HFFc6 (cell line): Measurements from ENCODE around the gene MTO1. TPM values are rescaled to one million over a fixed set of nuclear protein-coding genes. Genes with fewer than 3 reads are reported as not detected.

Experiments
- DNase-seq: peaks from one replicate; pipeline ENCODE4 v3.0.0-alpha.2; 2018
- H3K27ac Mint-ChIP-seq: 2 replicates; pipeline ENCODE4 v1.8.0; 2020; ENCODE audit warnings: mild to moderate bottlenecking, mixed read lengths
- H3K27me3 Mint-ChIP-seq: 2 replicates; pipeline ENCODE4 v1.8.0; 2021; ENCODE audit warnings: mild to moderate bottlenecking, moderate library complexity, mixed read lengths; ENCODE audit not compliant: insufficient read depth
- H3K36me3 Mint-ChIP-seq: 2 replicates; pipeline ENCODE4 v1.8.0; 2021; ENCODE audit warnings: low read depth, mixed read lengths
- H3K4me1 Mint-ChIP-seq: 2 replicates; pipeline ENCODE4 v1.8.0; 2020; ENCODE audit warnings: low read depth, mixed read lengths
- H3K4me3 Mint-ChIP-seq: 2 replicates; pipeline ENCODE4 v1.8.0; 2020; ENCODE audit warnings: mild to moderate bottlenecking, moderate library complexity, mixed read lengths
- H3K9me3 Mint-ChIP-seq: 2 replicates; pipeline ENCODE4 v1.8.0; 2020; ENCODE audit warnings: mild to moderate bottlenecking, mixed read lengths
- total RNA-seq, 6 experiments: library from RNA; stranded (reverse); fragmentation: NEBNext Ultra II Directional; extraction: Animal tissue kit (Norgen Biotek cat#: 25700); gene quantifications; 2 replicates in 1 of 6; 3 replicates in 5 of 6; pipeline ENCODE4 v1.2.3, GENCODE V29; 2021
- TF ChIP-seq, protein P1 (sequence below): fragments of 200-600 bp; sonication (generic); IDR thresholded peaks from 2 replicates; pipeline ENCODE4 v1.5.0; 2021; ENCODE audit warnings: antibody characterized with exemption, mild to moderate bottlenecking

Gene MTO1
- total RNA-seq, 6 experiments from 2014 or later, result 18.5 to 28.2 (median 21.5) TPM

DNA sequence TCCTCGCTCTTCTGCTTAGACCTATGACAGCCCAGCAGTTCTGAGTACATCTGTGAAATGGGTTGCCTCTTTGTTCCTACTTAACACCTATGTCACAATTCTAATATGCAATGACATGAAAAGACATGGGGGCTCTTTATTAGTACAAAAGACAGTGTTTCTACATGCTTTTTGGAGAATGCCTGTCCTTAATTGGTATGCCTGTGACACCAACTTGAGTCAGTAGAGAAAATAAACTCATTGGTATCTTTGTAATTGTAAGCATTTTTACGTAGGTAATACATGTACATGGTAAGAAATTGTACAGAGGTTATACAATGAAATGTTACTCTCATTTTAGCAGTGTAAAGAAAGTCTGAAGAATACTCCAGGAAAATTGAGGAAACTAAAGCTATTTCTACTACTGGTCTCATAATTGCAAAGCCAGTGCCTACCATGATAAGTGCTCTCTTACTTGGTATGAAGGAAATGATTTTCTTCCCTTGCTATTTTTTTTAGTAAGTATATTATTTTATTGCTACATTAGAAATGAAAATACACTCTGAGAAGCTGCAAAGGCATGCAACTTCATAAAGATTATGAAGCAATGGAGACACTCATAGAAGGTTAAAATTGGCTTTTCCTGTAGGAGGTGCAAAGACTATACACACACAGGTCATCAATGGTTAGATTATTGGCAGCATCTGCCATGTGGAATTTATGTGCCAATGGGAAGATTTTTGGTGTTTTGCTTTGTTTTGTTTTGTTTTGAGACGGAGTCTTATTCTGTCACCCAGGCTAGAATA lies 64.2 kb downstream of the MTO1 start:
- Mint-ChIP-seq H3K4me3 (peak overlapping the region; percentile 38; the same call in 1 of the 2 replicates), H3K27ac (peak overlapping the region; percentile 63), H3K9me3 (peaks cover 4% of the 10 kb centered on the region), H3K4me1 (peaks cover 42% of the 10 kb centered on the region), H3K27me3 (peaks cover 6% of the 10 kb centered on the region), H3K36me3 (peaks cover 3% of the 10 kb centered on the region)
- no peak for DNase-seq
- TF ChIP-seq, protein P1, sequence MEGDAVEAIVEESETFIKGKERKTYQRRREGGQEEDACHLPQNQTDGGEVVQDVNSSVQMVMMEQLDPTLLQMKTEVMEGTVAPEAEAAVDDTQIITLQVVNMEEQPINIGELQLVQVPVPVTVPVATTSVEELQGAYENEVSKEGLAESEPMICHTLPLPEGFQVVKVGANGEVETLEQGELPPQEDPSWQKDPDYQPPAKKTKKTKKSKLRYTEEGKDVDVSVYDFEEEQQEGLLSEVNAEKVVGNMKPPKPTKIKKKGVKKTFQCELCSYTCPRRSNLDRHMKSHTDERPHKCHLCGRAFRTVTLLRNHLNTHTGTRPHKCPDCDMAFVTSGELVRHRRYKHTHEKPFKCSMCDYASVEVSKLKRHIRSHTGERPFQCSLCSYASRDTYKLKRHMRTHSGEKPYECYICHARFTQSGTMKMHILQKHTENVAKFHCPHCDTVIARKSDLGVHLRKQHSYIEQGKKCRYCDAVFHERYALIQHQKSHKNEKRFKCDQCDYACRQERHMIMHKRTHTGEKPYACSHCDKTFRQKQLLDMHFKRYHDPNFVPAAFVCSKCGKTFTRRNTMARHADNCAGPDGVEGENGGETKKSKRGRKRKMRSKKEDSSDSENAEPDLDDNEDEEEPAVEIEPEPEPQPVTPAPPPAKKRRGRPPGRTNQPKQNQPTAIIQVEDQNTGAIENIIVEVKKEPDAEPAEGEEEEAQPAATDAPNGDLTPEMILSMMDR, result no peak

GRCh38 chr6:73528897-73529296 lies 67.4 kb downstream of the MTO1 start:
- Mint-ChIP-seq H3K27me3 (no peaks in the 10 kb centered on the region), H3K4me1 (peaks cover 31% of the 10 kb centered on the region), H3K36me3 (no peaks in the 10 kb centered on the region), H3K27ac (no peak overlapping the region), H3K4me3 (no peak overlapping the region), H3K9me3 (no peaks in the 10 kb centered on the region)
- no peak for DNase-seq
- TF ChIP-seq, protein P1, result no peak

- no peak for DNase-seq
- no peak overlapping the region for H3K4me3 Mint-ChIP-seq
- H3K4me1 Mint-ChIP-seq, result peaks cover 5% of the 10 kb centered on the region; the same call in 1 of the 2 replicates
- no peaks in the 10 kb centered on the region for H3K9me3 Mint-ChIP-seq
- no peaks in the 10 kb centered on the region for H3K36me3 Mint-ChIP-seq
- TF ChIP-seq, protein P1, result no peak
- no peak overlapping the region for H3K27ac Mint-ChIP-seq
- H3K27me3 Mint-ChIP-seq, result no peaks in the 10 kb centered on the region; the same call in 1 of the 2 replicates
These were observed 70.8 kb downstream of the MTO1 start for GRCh38 chr6:73532293-73532692.

DNA sequence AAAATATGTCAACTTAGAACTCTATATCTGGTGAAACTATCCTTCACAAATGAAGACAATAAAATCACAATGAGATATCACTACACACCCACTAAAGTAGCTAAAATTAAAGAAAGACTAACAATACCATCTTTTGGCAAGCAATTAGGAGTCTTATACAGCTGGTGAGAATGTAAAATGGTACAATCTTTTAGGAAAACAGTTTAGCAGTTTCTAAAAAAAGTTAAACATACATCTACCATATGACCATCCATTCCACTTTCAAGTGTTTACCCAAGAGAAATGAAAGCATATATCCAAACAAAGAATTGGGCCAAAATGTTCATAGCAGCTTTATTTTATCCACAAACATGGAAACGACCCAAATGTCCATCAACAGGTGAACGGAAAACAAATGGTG lies 73.1 kb downstream of the MTO1 start:
- no peaks in the 10 kb centered on the region for H3K9me3 Mint-ChIP-seq
- no peak overlapping the region for H3K4me3 Mint-ChIP-seq
- no peak for DNase-seq
- H3K36me3 Mint-ChIP-seq, result no peaks in the 10 kb centered on the region
- peaks cover 5% of the 10 kb centered on the region; the same call in 1 of the 2 replicates for H3K4me1 Mint-ChIP-seq
- H3K27ac Mint-ChIP-seq, result no peak overlapping the region
- TF ChIP-seq, protein P1, result no peak
- peaks cover under 1% of the 10 kb centered on the region for H3K27me3 Mint-ChIP-seq

DNA sequence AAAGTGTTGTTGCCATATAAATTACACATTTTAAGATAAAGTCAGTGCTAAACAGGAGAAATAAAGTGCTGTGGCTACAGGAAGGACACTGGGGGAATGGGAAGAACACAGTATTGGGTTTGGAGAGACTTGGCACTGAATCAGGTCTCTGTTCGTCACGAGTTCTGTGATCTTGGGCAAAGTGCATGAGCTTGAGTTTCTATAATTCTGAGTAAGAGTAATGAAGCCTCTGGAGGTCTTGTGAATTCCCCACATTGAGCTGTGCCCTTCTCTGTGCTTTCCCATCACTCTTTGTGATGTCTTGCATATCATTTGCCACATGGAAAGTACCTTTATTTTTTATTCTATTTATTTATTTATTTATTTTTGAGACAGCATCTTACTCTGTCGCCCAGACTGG lies 76.1 kb downstream of the MTO1 start:
- no peaks in the 10 kb centered on the region for H3K9me3 Mint-ChIP-seq
- H3K4me1 Mint-ChIP-seq, result no peaks in the 10 kb centered on the region
- no peak for DNase-seq
- H3K4me3 Mint-ChIP-seq, result no peak overlapping the region
- TF ChIP-seq, protein P1, result no peak
- no peak overlapping the region for H3K27ac Mint-ChIP-seq
- H3K36me3 Mint-ChIP-seq, result no peaks in the 10 kb centered on the region
- peaks cover 2% of the 10 kb centered on the region for H3K27me3 Mint-ChIP-seq
